Coronary artery (tissue), 2 donors: ENCODE data around the gene LMTK2.

Source experiments
- DNase-seq: peaks from one replicate; pipeline ENCODE4 v3.0.0-alpha.2; 2017; ENCODE audit warnings: low spot score
- H3K27ac ChIP-seq, 2 donors: fragments of 200-600 bp; sonication (generic); one replicate each; pipeline ENCODE4 v1.5.1; 2016 to 2019
- H3K4me3 ChIP-seq: fragments of 200-600 bp; sonication (generic); 2 replicates; pipeline ENCODE4 v1.5.1; 2016; ENCODE audit warnings: mild to moderate bottlenecking, moderate library complexity
- TF ChIP-seq, protein P1 (sequence below): fragments of 200-600 bp; sonication (generic); IDR thresholded peaks from one replicate; pipeline ENCODE4 v1.5.1; 2019; ENCODE audit warnings: antibody characterized with exemption

LMTK2 gene

DNA sequence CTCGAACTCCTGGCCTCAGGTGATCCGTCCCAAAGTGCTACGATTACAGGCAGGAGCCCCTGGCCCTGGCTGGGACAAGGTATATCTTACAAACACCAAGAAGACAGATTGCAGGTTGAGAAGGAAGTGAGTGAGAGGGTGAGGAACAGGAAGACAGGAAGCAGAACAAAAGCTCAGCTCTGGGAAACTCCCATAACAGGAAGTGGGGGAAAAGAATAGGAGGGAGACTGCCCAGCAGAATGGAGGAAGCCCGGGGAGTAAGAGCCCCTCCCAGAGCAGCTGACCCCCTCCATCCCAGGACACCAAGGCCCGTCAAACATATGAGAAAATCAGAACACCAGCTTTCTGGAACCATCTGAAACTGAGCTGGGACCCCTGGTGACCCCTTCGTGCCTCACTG is 142.4 kb downstream of the LMTK2 start:
- H3K4me3 ChIP-seq = no peak overlapping the region
- TF ChIP-seq, protein P1, sequence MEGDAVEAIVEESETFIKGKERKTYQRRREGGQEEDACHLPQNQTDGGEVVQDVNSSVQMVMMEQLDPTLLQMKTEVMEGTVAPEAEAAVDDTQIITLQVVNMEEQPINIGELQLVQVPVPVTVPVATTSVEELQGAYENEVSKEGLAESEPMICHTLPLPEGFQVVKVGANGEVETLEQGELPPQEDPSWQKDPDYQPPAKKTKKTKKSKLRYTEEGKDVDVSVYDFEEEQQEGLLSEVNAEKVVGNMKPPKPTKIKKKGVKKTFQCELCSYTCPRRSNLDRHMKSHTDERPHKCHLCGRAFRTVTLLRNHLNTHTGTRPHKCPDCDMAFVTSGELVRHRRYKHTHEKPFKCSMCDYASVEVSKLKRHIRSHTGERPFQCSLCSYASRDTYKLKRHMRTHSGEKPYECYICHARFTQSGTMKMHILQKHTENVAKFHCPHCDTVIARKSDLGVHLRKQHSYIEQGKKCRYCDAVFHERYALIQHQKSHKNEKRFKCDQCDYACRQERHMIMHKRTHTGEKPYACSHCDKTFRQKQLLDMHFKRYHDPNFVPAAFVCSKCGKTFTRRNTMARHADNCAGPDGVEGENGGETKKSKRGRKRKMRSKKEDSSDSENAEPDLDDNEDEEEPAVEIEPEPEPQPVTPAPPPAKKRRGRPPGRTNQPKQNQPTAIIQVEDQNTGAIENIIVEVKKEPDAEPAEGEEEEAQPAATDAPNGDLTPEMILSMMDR = no peak
- H3K27ac ChIP-seq = peak overlapping the region in 1 of 2 donors; percentile 45
- no peak for DNase-seq

DNA sequence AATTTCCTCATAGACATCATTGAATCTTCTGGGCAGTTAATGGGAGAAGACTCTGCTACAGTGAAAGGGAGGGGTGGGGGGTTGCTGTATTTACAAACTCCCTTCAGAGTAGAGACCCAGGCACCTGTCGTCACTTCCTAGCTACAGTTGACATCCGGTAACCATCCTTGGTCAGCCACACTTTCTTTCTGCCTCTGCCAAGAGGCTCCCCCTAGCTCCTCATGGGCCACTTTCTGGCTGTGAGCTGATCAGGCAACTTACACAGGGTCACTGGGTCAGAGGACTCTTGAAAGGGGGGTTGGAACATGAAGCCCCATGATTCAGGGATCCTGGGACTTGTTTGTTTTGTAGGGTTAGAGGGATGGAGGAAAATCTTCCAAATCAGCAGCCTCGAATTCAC is 144.1 kb downstream of the LMTK2 start:
- Histone ChIP-seq H3K4me3 (peak overlapping the region; percentile 92), H3K27ac (peak overlapping the region in 1 of 2 donors; percentile 84)
- no peak for DNase-seq

DNA sequence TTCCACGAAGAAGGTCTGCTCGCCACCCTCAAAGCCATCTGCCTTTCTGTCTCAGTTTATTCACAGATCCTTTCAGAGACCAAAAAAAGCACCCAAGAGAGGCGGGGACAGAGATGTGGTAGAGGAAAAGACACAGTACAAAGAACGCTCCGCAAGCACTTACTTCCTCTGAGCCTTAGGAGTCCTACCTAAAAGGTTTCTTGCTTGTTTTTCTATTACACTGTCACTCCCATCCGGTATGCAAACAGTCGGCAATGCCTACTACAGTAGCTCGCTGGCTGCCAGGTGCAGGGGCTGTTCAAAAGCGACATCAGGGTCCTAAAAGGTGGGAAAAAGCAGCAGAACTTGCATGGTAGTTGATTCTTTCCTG is 144.6 kb downstream of the LMTK2 start:
- TF ChIP-seq, protein P1 = no peak
- Histone ChIP-seq H3K4me3 (peak overlapping the region; percentile 92), H3K27ac (peak overlapping the region in 1 of 2 donors; percentile 84)
- DNase-seq = no peak

More for the DNA sequence above, 144.1 kb downstream of the LMTK2 start:
- TF ChIP-seq, protein P1 = no peak

DNA sequence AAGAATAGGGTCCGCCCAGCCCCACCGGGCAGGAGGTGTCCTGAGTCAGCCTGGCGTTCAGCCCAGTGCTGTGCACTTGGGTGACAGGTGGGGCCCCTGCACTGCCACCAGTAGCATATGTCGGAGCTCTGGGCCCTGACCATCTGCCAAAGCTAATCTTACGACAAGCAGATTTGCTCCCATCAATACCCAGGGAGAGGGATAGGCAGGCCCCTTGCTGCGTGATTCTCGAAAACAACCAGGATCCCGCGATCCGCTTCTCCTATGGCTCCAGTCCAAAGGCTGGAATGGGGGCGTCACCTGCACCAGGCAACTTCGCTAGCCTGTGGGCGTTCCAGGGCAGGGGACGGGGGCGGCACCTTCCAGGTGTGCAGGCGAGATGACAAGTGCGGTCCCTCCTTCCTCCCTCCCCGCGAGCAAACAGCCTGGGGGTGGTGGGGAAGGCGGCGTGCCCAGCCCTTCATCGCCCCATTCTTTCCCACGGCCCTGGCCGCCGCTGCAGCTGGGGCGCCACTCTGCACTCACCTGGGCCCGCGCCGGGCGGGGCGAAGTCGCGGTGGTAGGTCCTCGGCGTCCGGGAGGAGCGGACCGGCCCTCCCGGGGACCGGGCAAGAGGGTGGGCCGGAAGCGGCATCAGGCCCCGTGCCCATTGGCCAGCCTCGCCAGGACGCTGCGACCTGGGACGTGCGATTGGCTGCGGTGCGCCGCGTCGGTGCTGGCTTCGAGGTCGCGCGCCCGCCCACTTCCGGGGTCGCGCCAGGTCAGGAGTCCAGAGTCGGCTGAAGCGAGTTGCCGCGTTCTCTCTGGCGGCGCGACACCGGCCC is 145.2 kb downstream of the LMTK2 start, which contains the start of gene TECPR1:
Gene TECPR1, minus strand, starts transcription at position 632 of the 824 bp plus-strand sequence. CDS start 6,086 bp downstream, outside the sequence.
- TF ChIP-seq, protein P1 = no peak
- H3K4me3 ChIP-seq = peak within 1 kb of the TSS; percentile 92
- peak; percentile 97 for DNase-seq
- H3K27ac ChIP-seq = peak within 1 kb of the TSS; percentile 64 to 84

DNA sequence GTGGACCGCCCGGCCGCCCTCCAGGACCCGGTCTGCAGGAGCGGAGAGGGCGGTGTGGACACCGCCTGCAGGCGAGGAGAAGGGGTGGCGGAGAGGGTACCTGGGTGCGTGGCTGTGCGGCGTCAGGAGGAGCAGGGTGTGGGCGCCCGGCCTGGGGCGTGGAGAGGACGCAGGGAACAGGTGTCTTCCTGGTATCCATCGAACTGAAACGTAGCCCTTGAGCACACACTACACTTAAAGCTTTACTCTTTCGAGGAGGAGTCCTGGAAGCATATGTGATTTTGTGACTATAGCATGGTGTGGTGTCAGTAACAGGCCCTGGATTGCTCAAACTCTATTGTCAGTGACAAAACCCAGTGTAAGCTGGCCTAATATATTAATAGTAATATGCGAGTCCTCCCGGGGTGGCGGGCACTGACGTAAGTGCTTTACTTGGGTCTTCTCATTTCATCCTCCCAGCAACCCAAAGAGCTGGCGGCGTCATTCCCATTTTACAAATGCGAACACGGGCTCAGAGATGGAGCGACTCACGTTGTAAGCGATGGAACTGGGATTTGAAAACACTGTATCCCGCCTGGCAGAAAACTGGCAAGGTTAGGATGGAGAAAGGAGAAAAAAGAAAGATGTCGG is 145.9 kb downstream of the LMTK2 start:
- no peak for DNase-seq

DNA sequence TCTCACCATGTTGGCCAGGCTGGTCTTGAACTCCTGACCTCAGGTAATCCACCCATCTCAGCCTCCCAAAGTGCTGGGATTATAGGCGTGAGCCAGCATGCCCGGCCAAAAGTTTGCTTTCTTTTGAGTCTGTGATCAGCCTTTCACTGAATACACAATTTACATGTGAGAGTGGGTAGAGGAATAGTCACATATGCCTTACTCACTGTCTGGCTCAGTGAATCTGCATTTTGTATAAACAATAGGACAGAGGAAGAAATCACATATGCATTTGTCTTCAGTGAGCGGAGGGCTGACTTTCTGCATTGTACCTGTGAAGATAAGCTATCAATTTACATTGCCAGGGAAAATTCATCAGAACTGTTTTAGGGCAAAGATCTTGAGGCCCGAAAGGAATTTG is 147.9 kb downstream of the LMTK2 start:
- DNase-seq = no peak
- no peak overlapping the region for H3K27ac ChIP-seq
- TF ChIP-seq, protein P1 = no peak
- H3K4me3 ChIP-seq = no peak overlapping the region

More for the DNA sequence above, 145.9 kb downstream of the LMTK2 start:
- Histone ChIP-seq H3K27ac (peak overlapping the region; percentile 64 to 84), H3K4me3 (peak overlapping the region; percentile 92)
- TF ChIP-seq, protein P1 = no peak
